Measurements from ENCODE around the gene PHACTR3.

DNA sequence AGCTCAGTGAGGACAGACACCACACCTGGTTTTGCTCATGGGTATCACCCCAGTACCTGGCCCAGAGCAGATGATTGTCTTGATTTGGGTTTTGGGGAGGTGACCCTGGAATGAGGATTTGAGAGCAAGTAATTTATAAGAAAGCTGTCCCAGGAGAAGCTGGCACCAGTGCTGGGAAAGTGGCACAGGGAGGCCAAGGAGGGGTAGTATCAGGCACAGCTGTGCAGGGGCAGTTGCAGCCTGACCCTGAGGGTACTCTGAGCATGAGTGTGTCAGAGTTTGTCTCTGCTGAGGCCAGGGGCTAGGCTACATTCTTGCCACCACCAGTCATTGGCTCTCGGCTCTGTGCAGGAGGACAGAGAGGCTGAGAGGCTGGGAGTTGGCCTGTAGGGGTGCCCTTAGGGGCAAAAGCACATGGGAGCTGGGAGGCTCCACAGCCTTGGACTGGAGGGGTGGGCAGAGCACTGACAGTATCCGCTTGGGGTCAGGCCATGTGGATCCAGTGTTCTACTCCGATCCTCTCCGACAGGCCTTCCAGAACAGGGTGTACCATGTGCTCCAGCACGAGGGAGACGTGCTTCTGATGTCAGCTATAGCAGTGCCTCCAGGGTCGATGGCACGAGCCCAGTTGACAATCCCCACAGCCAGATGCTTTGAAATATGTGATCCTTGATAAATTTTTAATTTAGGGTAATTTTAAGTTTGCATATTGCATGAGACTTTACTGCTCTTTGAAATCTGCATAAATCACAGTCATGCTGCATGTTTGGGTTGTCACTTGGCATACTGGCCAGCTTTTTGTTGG lies 121.3 kb downstream of the PHACTR3 start:
- TF ChIP-seq EZH2 (IDR thresholded peaks at IDR 0.05; ENCODE audit: low read length), result no peak
- TF ChIP-seq, protein P1, sequence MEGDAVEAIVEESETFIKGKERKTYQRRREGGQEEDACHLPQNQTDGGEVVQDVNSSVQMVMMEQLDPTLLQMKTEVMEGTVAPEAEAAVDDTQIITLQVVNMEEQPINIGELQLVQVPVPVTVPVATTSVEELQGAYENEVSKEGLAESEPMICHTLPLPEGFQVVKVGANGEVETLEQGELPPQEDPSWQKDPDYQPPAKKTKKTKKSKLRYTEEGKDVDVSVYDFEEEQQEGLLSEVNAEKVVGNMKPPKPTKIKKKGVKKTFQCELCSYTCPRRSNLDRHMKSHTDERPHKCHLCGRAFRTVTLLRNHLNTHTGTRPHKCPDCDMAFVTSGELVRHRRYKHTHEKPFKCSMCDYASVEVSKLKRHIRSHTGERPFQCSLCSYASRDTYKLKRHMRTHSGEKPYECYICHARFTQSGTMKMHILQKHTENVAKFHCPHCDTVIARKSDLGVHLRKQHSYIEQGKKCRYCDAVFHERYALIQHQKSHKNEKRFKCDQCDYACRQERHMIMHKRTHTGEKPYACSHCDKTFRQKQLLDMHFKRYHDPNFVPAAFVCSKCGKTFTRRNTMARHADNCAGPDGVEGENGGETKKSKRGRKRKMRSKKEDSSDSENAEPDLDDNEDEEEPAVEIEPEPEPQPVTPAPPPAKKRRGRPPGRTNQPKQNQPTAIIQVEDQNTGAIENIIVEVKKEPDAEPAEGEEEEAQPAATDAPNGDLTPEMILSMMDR (optimal IDR thresholded peaks at IDR 0.05 in 1 of 3, IDR thresholded peaks at IDR 0.05 in 1 of 3, conservative IDR thresholded peaks at IDR 0.05 in 1 of 3; ENCODE audit: extremely low read depth in 1 of 3, insufficient read depth in 2 of 3, low read length in 3 of 3), result no peak
